ENCODE results near the gene AHDC1.

Gene AHDC1

GRCh38 chr1:27571439-27572018 lies 32.4 kb downstream of the AHDC1 start:
- H3K27ac ChIP-seq, result no peak overlapping the region
- TF ChIP-seq, protein P1, sequence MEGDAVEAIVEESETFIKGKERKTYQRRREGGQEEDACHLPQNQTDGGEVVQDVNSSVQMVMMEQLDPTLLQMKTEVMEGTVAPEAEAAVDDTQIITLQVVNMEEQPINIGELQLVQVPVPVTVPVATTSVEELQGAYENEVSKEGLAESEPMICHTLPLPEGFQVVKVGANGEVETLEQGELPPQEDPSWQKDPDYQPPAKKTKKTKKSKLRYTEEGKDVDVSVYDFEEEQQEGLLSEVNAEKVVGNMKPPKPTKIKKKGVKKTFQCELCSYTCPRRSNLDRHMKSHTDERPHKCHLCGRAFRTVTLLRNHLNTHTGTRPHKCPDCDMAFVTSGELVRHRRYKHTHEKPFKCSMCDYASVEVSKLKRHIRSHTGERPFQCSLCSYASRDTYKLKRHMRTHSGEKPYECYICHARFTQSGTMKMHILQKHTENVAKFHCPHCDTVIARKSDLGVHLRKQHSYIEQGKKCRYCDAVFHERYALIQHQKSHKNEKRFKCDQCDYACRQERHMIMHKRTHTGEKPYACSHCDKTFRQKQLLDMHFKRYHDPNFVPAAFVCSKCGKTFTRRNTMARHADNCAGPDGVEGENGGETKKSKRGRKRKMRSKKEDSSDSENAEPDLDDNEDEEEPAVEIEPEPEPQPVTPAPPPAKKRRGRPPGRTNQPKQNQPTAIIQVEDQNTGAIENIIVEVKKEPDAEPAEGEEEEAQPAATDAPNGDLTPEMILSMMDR (conservative IDR thresholded peaks at IDR 0.05), result no peak

DNA sequence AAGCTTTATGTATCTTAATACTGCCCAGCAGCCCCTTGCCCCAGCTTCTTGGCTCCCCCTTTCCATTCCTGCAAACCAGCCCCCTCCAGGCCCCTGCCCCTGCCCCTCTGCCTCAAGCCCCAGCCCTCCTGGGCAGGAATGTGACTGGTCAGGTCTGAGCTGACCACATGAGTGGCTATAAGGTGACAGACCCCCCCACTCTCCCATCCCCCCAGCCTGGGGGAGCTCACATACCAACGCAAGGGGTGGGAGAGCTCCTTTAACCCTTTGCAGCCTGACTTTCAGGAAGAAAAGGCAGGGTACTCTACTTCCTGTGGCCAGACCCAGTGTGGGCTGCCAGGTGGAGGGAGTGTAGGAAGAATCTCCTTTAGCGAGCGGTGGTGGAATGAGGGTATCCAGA lies 33.2 kb downstream of the AHDC1 start:
- TF ChIP-seq, protein P1 (conservative IDR thresholded peaks at IDR 0.05), result no peak
- H3K27ac ChIP-seq, result no peak overlapping the region

- TF ChIP-seq, protein P1 (conservative IDR thresholded peaks at IDR 0.05), result no peak
- H3K27ac ChIP-seq, result no peak overlapping the region
These were observed 33.6 kb downstream of the AHDC1 start for GRCh38 chr1:27570356-27570755.

GRCh38 chr1:27569506-27570291 lies 34.2 kb downstream of the AHDC1 start:
- no peak overlapping the region for H3K27ac ChIP-seq
- TF ChIP-seq, protein P1 (conservative IDR thresholded peaks at IDR 0.05), result no peak

- peak overlapping the region; percentile 43; the same call in 1 of the 2 replicates for H3K27ac ChIP-seq
- TF ChIP-seq, protein P1 (conservative IDR thresholded peaks at IDR 0.05), result no peak
These were observed 34.9 kb downstream of the AHDC1 start for GRCh38 chr1:27569088-27569460.

DNA sequence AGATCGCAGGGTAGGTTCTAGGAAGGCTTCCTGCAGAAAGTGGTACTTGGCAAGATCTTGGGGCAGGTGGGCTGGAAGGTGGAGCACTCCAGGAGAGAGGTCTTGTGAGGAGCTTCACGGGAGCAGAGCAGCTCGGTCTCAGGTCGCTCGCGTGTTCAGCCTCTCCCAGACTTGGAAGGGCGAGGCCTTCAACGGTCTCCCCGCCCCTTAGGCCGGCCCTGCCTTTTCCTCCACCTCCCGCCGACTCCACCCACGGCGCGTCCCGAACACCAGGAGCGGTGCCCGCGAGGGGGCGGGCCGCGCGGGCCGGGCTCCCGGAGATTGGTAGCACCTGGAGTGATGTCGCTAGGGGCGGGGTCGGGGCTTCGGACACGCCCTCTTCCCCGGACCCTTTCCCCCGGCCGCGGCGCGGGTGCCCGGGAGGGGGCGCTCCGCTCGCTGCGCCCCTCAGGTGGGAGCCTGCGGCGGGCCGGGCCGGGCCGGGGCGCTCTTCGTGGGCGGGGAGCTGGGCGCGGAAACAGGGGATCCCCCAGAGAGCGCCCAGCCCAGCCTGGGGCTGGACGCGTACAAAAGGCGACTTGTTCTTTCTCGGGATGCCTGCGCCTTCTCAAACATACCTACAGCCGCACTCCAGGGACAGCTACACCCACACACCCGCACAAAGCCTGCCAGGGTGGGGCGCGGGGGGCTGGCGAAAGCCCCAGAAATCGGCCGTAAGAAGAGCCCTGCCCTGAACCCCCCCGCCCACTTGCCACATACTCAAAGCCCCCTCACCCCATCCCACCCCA lies 35.5 kb downstream of the AHDC1 start:
- TF ChIP-seq, protein P1 (conservative IDR thresholded peaks at IDR 0.05), result peak; percentile 96
- peak overlapping the region; percentile 43; the same call in 1 of the 2 replicates for H3K27ac ChIP-seq

- peak overlapping the region; percentile 43; the same call in 1 of the 2 replicates for H3K27ac ChIP-seq
These were observed 36.0 kb downstream of the AHDC1 start for GRCh38 chr1:27567971-27568299.

More at GRCh38 chr1:27567971-27568299, 36.0 kb downstream of the AHDC1 start:
- TF ChIP-seq, protein P1 (conservative IDR thresholded peaks at IDR 0.05), result no peak
